Adrenal gland (tissue), 5 donors: Measurements from ENCODE around the gene PRKRA.
"Not testable (repeated sequence)": the region's sequence is repeated elsewhere in the genome, so short reads cannot be mapped to it uniquely, and the experiment has no call there.

Experiments used
- CTCF ChIP-seq, 6 experiments: fragments of 450-650 bp in 4 of 6; fragments of 200-600 bp in 2 of 6; sonication (generic) in 1 of 6; IDR thresholded peaks; 1 replicate in 5 of 6; 2 replicates in 1 of 6; pipeline versions ENCODE4 v1.5.1 to v1.8.0; 2016 to 2021; ENCODE audit warnings: antibody characterized with exemption in 6 of 6, mild to moderate bottlenecking in 2 of 6, moderate library complexity in 1 of 6
- POLR2A ChIP-seq, 2 donors: fragments of 450-650 bp; IDR thresholded peaks; one replicate each; pipeline ENCODE4 v1.6.1; 2017; ENCODE audit warnings: antibody characterized with exemption in 2 of 2, mild to moderate bottlenecking in 2 of 2, moderate library complexity in 1 of 2
- donor health status: DM: no; HTN: no; CAD: no.

- TF ChIP-seq CTCF, POLR2A (IDR thresholded peaks at IDR 0.05): not testable (repeated sequence)
Observed at GRCh38 chr2:178423746-178424145, 27.2 kb downstream of the PRKRA start.
